Cardiac muscle cell (in vitro differentiated cells and primary cell): ENCODE results near the gene NRG3. TPM values are rescaled to one million over a fixed set of nuclear protein-coding genes. Genes with fewer than 3 reads are reported as not detected.
A peak's percentile ranks its signal among the peaks of the same experiment; 100 is the strongest.

ENCODE experiments used
- DNase-seq, 2 donors: peaks; one replicate each; pipeline versions ENCODE4 v3.0.0 to v3.0.0-alpha.2; 2010 to 2017; ENCODE audit warnings: low read depth in 1 of 2, low spot score in 1 of 2
- H3K27ac ChIP-seq: fragments of 200-600 bp; sonication (generic); 2 replicates; pipeline ENCODE4 v1.5.1; 2016
- H3K27me3 ChIP-seq: fragments of 200-600 bp; sonication (generic); 2 replicates; pipeline ENCODE4 v1.6.0; 2016; ENCODE audit warnings: control low read depth
- H3K36me3 ChIP-seq: fragments of 200-600 bp; sonication (generic); 2 replicates; pipeline ENCODE4 v1.5.1; 2016; ENCODE audit warnings: control low read depth
- H3K4me1 ChIP-seq: fragments of 200-600 bp; sonication (generic); 2 replicates; pipeline ENCODE4 v1.8.1; 2017; ENCODE audit warnings: low read depth, mild to moderate bottlenecking, mixed run types
- H3K4me3 ChIP-seq: fragments of 200-600 bp; sonication (generic); 2 replicates; pipeline ENCODE4 v1.5.1; 2016; ENCODE audit warnings: mild to moderate bottlenecking
- H3K9me3 ChIP-seq: fragments of 200-600 bp; sonication (generic); 2 replicates; pipeline ENCODE4 v1.5.1; 2017; ENCODE audit warnings: low read depth, mild to moderate bottlenecking, control low read depth
- CTCF ChIP-seq: IDR thresholded peaks from 2 replicates; pipeline ENCODE4 v1.5.1; 2012; ENCODE audit warnings: low read depth, mild to moderate bottlenecking, low read length
- polyA plus RNA-seq: library from polyadenylated mRNA; unstranded; fragments of >200 nt; fragmentation: Nextera tagmentation; extraction: Ambion mirVana; gene quantifications from 2 replicates; pipeline ENCODE4 v1.2.1, GENCODE V29; 2016
- total RNA-seq: library from RNA; depleted of rRNA; stranded (reverse); fragments of >200 nt; gene quantifications from 2 replicates; pipeline ENCODE4 v1.2.3, GENCODE V29; 2016

Gene NRG3
- total and polyA plus RNA-seq, 2 experiments from 2014 or later = 0.48 to 0.55 TPM

GRCh38 chr10:82722273-82722672 is 847.3 kb downstream of the NRG3 start:
- H3K27ac ChIP-seq = no peak overlapping the region
- no peak for TF ChIP-seq CTCF
- no peaks in the 10 kb centered on the region for H3K36me3 ChIP-seq
- H3K9me3 ChIP-seq = no peaks in the 10 kb centered on the region
- no peaks in the 10 kb centered on the region for H3K4me1 ChIP-seq
- H3K27me3 ChIP-seq = no peaks in the 10 kb centered on the region
- no peak overlapping the region for H3K4me3 ChIP-seq
- no peak for DNase-seq

GRCh38 chr10:82736305-82736704 is 861.3 kb downstream of the NRG3 start:
- DNase-seq = no peak

GRCh38 chr10:82737549-82737948 is 862.6 kb downstream of the NRG3 start:
- Histone ChIP-seq H3K27me3 (no peaks in the 10 kb centered on the region), H3K36me3 (no peaks in the 10 kb centered on the region), H3K27ac (no peak overlapping the region), H3K4me3 (no peak overlapping the region), H3K9me3 (no peaks in the 10 kb centered on the region), H3K4me1 (no peaks in the 10 kb centered on the region)
- no peak for TF ChIP-seq CTCF
- DNase-seq = no peak

More at GRCh38 chr10:82736305-82736704, 861.3 kb downstream of the NRG3 start:
- no peak for TF ChIP-seq CTCF
- H3K4me3 ChIP-seq = no peak overlapping the region
- no peaks in the 10 kb centered on the region for H3K4me1 ChIP-seq
- H3K36me3 ChIP-seq = no peaks in the 10 kb centered on the region
- no peaks in the 10 kb centered on the region for H3K27me3 ChIP-seq
- H3K27ac ChIP-seq = no peak overlapping the region
- H3K9me3 ChIP-seq = no peaks in the 10 kb centered on the region

GRCh38 chr10:82738592-82738991 is 863.6 kb downstream of the NRG3 start:
- H3K36me3 ChIP-seq = no peaks in the 10 kb centered on the region
- no peak for DNase-seq
- no peaks in the 10 kb centered on the region for H3K4me1 ChIP-seq
- H3K4me3 ChIP-seq = no peak overlapping the region
- H3K27ac ChIP-seq = no peak overlapping the region
- H3K27me3 ChIP-seq = no peaks in the 10 kb centered on the region
- no peak for TF ChIP-seq CTCF
- H3K9me3 ChIP-seq = no peaks in the 10 kb centered on the region

- TF ChIP-seq CTCF = no peak
- Histone ChIP-seq H3K4me1 (no peaks in the 10 kb centered on the region), H3K4me3 (no peak overlapping the region), H3K9me3 (no peaks in the 10 kb centered on the region), H3K36me3 (no peaks in the 10 kb centered on the region), H3K27ac (no peak overlapping the region), H3K27me3 (no peaks in the 10 kb centered on the region)
- peak in 1 of 2 donors; percentile 55 for DNase-seq
Observed at GRCh38 chr10:82742478-82742877, 867.5 kb downstream of the NRG3 start.

- no peak for DNase-seq
- no peaks in the 10 kb centered on the region for H3K27me3 ChIP-seq
- H3K27ac ChIP-seq = no peak overlapping the region
- no peak for TF ChIP-seq CTCF
- H3K36me3 ChIP-seq = no peaks in the 10 kb centered on the region
- H3K9me3 ChIP-seq = no peaks in the 10 kb centered on the region
- no peaks in the 10 kb centered on the region for H3K4me1 ChIP-seq
- no peak overlapping the region for H3K4me3 ChIP-seq
Observed at GRCh38 chr10:82742898-82743297, 867.9 kb downstream of the NRG3 start.
